Fibroblast of skin of scalp (primary cell): Measurements from ENCODE around the gene SH3PXD2A.

Source experiments
- DNase-seq: peaks from one replicate; pipeline ENCODE4 v3.0.0-alpha.2; 2013

Gene SH3PXD2A

DNA sequence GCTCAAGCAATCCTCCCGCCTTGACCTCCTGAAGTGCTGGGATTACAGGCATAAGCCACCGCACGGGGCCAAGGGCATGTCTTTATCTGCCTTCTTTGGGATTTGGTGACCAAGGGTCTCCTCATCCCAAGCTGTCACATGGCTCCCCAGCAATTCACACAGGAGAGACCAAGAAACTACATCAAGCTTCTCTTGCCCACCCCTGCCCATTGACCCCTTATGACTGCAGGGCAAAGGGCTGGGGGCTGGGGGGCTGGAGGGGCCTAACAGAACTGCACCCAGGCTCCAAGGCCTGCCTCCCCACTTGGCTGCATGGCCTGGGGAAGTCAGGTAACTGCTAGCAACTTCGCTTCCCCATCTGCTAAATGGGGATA, 137.1 kb downstream of the SH3PXD2A start:
- DNase-seq: no peak

- no peak for DNase-seq
Measured at GRCh38 chr10:103717341-103718246, 137.8 kb downstream of the SH3PXD2A start.

- no peak for DNase-seq
Measured at GRCh38 chr10:103716206-103717160, 138.9 kb downstream of the SH3PXD2A start.

DNA sequence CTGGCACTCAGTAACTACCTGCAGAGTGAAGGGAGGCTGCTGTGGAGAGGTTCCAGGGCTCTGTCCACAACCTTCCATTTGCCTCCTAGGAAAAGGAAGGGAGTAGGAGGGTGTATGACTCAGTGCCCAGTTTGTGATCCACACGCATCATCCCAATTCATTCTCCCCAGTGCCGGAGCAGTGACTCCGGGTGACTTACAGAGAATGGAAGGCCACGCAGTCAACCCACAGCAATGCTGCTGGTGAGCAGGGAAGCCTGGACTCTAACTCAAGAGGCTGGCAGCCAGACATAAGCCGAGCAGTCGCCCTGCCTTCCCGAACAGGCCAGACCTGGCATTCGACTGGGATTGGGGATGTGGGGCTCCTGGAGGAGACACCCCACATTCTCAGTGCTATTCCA, 139.9 kb downstream of the SH3PXD2A start:
- DNase-seq: peak; percentile 85

- DNase-seq: no peak
Measured at GRCh38 chr10:103714232-103714891, 141.0 kb downstream of the SH3PXD2A start.

DNA sequence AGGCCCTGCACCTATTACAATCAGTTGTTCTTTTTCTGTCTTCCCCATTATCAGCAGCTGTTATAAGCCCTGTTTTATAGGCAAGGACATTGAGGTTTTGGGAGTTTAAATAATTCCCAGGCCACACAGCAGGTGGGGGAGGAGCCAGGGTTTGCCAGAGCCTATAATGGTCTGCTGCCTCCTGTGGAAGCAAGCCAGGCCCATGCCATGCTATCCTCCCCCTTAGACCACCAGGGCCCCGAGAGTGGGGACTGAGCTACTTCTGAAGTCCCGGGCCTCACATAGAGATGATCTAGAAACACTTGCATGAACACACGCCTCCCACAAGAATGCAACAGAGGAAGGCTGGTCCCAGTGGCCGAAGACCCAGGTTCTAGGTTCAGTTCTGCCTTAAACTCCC, 141.7 kb downstream of the SH3PXD2A start:
- DNase-seq: no peak

- peak; percentile 76 for DNase-seq
Measured at GRCh38 chr10:103712898-103713498, 142.4 kb downstream of the SH3PXD2A start.

DNA sequence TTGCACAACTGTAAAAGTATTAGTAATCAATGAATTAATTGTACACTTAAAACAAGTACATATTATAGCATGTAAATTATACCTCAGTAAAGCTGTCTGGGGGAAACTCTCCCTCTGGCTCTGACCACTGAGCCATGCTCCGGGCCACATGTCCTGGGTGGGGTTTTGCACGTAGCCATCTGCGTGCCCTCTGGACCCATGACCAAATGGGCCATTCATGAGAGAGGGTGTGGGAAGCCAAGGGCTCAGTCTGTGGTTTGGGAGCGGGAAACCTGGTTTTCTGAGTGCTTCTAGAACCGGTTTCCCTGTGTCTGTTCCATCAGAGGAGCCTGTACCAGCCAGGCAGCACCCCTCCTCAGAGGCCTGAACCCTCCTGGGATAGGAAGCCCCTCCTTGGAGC, 143.2 kb downstream of the SH3PXD2A start:
- DNase-seq: no peak

- no peak for DNase-seq
Measured at GRCh38 chr10:103711351-103711994, 143.9 kb downstream of the SH3PXD2A start.

DNA sequence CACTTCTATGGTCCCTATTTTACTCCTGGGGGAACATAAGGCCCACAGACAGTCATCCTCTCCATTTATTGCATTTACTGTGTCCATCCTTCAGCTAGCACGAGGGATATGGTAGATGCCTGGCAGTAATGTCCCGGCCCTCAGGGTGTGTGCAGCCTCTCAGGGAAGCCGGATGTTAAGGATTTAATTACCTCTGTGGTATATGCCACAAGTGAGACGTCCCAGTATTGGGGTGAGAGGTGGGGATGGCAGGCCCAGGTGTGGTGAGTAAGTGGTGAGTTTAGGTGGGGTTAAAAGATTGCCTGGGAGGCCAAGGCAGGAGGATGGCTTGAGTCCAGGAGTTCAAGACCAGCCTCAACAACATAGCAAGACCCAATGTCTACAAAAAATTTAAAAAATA, 144.9 kb downstream of the SH3PXD2A start:
- DNase-seq: no peak

- peak; percentile 66 for DNase-seq
Measured at GRCh38 chr10:103709341-103709920, 145.9 kb downstream of the SH3PXD2A start.

DNA sequence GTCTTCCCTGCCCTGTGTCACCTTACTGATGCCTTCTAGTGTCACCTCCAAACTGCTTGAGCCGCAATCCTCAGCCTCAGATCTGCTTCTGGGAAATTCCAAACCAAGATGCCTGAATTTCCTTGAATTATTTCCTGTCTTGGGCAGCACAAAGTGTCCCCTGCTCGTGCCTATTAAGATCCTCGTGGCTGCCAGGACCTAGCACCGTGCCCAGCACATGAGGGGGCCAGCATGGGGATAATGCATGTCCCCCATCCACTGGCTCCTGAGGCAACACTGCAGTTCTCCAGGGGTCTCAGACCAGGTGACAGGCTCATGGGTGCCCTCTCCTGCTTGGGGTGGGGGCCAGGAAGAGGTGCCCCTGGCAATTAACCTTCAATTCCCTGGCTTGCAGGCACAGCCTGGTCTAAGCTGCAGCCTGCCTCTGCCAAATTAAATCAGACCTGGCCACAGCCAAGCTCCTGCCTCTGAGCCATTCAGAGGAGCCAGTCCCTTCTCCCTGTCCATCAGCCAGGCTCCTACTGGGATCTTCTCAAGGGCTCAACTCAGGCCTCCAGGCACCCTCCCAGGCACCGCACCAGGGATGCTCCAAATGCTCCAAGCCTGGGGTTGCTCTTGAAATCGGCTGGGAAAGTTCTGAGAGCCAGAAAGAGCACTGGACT, 146.6 kb downstream of the SH3PXD2A start:
- no peak for DNase-seq

GRCh38 chr10:103707956-103708626, 147.3 kb downstream of the SH3PXD2A start:
- DNase-seq: no peak

GRCh38 chr10:103706762-103707161, 148.6 kb downstream of the SH3PXD2A start:
- no peak for DNase-seq

DNA sequence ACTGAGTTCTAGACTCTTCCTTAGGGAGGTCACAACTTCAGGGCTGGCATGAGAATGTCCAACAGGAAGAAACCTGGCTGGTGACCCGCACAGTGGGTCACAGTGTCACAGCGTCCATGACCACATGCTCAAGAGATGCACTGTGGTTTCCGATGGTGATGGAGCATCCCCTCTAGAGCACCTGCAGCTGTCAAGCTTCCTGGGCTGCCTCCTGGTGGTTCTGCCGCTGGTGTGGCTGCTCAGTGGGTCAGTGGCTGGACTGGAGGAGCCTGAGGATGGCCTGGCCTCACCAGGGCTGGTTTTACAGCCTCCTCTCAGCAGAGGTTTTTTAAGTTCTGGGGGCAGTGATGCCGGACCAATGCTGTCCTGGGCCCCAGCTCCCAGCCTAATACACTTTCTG, 149.3 kb downstream of the SH3PXD2A start:
- no peak for DNase-seq

DNA sequence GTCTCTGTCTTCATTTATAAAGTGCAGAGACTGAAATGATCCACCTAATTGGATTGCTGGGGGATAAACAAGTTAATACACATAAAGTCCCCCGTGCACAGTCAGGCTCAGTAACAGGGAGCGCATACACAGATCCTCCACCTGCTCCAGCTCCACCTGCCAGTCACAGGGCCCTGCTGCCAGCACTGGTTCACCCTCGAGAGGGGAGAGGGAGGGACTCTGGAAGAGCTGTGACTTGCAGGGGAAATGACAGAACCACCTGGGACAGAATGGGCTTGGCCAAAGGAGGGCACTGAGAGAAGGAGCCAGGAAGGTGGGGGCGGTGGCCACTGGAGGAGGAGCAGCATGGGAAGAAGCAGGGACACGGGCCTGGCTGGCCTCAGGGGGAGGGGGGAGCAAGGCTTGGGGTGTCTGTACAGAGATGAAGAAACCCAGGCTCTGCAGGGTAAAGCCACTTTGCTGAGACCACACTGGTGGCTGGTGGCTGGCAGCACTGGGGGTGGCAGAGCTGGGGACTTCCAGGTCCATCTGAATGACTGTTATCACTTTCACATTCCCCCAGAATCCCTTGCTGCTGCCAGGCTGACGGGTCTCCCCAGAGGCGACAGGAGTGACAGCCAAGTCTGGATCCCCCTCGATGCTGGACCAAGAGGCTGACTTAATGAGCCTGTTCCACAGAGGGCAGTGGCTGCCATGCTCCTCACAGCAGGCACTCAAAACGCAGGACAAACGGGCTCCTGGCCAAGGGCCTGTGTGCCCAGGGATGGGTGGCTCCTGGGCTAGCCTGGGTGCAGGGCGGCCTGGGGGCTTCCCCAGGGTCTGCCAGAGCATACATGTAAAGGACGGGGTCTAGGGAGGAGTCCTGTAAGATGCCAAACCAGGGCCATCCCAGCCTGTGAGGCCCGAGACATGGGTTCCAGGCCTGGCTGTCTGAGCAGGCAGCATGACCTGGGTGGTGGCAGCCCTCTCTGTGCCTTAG, 151.1 kb downstream of the SH3PXD2A start:
- no peak for DNase-seq

DNA sequence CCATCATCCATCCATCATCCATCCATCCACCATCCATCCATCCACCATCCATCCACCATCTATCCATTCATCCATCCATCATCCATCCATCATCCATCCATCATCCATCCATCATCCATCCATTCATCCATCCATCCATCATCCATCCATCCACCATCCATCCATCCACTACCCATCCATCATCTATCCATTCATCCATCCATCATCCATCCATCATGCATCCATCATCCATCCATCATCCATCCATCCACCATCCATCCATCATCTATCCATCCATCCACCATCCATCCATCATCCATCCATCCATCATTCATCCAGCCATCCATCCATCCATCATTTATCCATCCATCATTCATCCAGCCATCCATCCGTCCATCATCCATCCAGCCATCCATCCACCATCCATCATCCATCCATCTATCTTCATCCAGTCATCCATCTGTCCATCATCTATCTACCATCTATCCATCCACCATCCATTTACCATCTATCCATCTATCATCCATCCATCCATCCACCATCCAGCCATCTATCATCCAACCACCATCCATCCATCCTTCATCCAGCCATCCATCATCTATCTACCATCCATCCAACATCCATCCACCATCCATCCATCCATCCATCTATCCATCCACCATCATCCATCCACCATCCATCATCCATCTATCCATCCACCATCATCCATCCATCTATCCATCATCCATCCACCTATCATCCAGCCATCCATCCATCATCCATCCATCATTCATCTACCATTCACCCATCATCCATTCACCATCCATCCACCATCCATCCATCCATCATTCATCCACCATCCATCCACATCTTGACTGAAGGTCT, 153.8 kb downstream of the SH3PXD2A start:
- DNase-seq: no peak

DNA sequence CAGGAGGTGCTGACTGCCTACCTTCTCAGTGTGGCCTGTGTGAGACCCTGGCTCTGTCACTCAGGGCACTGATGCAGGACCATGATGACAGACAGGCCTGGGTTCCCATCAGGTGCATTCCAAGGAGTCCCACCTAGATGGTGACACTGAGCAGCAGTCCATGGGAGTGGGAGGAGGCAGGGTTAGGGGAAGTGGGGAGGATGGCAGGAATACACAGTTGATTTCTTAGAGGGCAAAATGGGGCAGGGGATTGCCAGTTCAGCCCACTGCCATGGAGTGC, 155.0 kb downstream of the SH3PXD2A start:
- DNase-seq: no peak
